ENCODE data around the gene RNF166. TPM values are rescaled to one million over a fixed set of nuclear protein-coding genes. Genes with fewer than 3 reads are reported as not detected.

RNF166 gene
- total and polyA plus RNA-seq, 2 of the 13 experiments (the other 11 are each of a cell fraction or from before 2014, with no cell fraction given) = 21.4 to 23.0 TPM

DNA sequence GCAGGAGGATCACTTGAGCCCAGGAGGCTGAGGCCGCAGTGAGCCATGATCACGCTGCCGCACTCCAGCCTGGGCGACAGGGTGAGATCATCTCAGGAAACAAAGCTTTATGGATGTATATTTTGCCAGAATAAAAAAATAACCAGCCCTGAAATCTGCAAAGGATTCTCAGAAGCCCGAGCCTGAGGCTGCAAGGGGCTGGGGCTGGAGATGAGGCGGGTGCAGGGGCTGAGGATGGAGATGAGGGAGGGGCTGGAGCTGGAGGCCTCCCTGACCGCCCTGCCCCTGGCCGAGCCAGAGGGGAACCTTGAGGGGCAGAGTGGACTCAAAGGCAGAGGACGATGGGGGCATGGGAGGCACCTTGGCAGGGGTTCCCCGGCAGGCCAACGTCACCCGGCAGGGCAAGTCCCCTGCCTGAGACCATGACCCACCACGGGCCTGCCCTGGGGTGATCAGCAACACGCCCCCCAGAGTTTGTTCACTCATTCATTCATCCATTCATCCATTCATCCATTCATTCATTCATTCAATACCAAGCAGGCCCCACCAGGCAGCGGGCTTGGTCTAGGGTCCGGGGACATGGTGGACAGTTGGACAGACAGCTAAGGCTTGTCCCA lies 46.3 kb upstream of the RNF166 start:
- DNase-seq (ENCODE audit: low spot score) (no peak), FAIRE-seq (no peak), ATAC-seq (no peak)
- in situ Hi-C loops (cut with HindIII; ENCODE audit: extremely low pct_ligation_motif_present, low pct_unique_long_range_greater_than_20kb) (no loop called here), intact Hi-C loops (cut with micrococcal nuclease; ENCODE audit: unreplicated experiment) (no loop called here)
- Histone ChIP-seq H4K20me1 (ENCODE audit: insufficient read depth, low read length) (no peaks in the 10 kb centered on the region), H3K36me3 (replicated peaks in 1 of 2; ENCODE audit: control insufficient read depth in 1 of 2, insufficient read depth in 2 of 2, low read length in 2 of 2) (peaks cover 2 to 12% of the 10 kb centered on the region in 2 experiments; a peak in 3 of 5 replicates), H3K9me3 (ENCODE audit: low read length) (no peaks in the 10 kb centered on the region), H2AFZ (ENCODE audit: low read length) (no peak overlapping the region), H3K4me2 (ENCODE audit: low read depth, low read length) (no peak overlapping the region), H3K9ac (ENCODE audit: insufficient read depth, low read depth, low read length) (no peak overlapping the region), H3K4me1 (ENCODE audit: insufficient read depth, low read length) (no peaks in the 10 kb centered on the region), H3K4me3 (replicated peaks in 1 of 3; ENCODE audit: insufficient read depth in 1 of 3, low read depth in 2 of 3, low read length in 3 of 3) (no peak overlapping the region), H3K79me2 (ENCODE audit: insufficient read depth, low read length) (peaks cover 7% of the 10 kb centered on the region), H3K27me3 (ENCODE audit: control insufficient read depth in 1 of 2, insufficient read depth in 2 of 2, low read length in 2 of 2) (no peaks in the 10 kb centered on the region), H3K27ac (ENCODE audit: extremely low read length, insufficient read depth, low read length) (no peak overlapping the region)
- ChIA-PET POLR2A (no interaction called here), CTCF (ENCODE audit: low intra/inter-chr PET ratio, low total read pairs) (no interaction called here)
- 95% methylated on average over 16 of the region's 16 CpGs for WGBS (ENCODE audit: low lambda C conversion rate)
- TF ChIP-seq RARA (CRISPR knock-in tag; IDR thresholded peaks at IDR 0.05) (no peak), RBM22 (optimal IDR thresholded peaks at IDR 0.05; ENCODE audit: low read length) (peak; percentile 64), ZNF773 (CRISPR knock-in tag; IDR thresholded peaks at IDR 0.05; ENCODE audit: borderline replicate concordance) (no peak)
- no TSS peak for BruUV-seq (replicated peaks)

DNA sequence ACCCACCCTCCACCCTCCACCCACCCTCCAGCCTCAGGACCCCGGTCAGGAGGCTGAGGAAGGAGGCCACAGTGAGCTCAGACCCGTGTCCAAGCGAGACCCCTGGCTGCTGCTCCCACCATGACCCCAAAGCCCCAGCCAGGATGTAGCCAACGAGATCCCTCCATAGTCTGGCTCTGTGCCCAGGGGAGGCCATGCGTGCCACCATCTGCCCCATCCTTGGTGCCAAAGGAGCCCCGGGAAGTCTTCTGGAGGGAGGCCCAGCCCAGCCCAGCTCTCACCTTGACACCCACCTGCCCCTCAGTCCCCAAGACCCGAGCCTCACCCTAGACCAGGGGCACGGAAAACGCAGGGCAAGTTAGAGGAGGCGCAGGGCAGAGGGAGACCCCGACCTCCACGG lies 44.6 kb upstream of the RNF166 start:
- Histone ChIP-seq H2AFZ (ENCODE audit: low read length) (no peak overlapping the region), H3K9ac (ENCODE audit: insufficient read depth, low read depth, low read length) (no peak overlapping the region), H3K4me2 (ENCODE audit: low read depth, low read length) (no peak overlapping the region), H3K79me2 (ENCODE audit: insufficient read depth, low read length) (peaks cover 7% of the 10 kb centered on the region), H3K9me3 (ENCODE audit: low read length) (no peaks in the 10 kb centered on the region), H3K4me1 (ENCODE audit: insufficient read depth, low read length) (no peaks in the 10 kb centered on the region), H3K4me3 (replicated peaks in 1 of 3; ENCODE audit: insufficient read depth in 1 of 3, low read depth in 2 of 3, low read length in 3 of 3) (no peak overlapping the region), H4K20me1 (ENCODE audit: insufficient read depth, low read length) (no peaks in the 10 kb centered on the region), H3K36me3 (replicated peaks in 1 of 2; ENCODE audit: control insufficient read depth in 1 of 2, insufficient read depth in 2 of 2, low read length in 2 of 2) (peaks cover 2 to 12% of the 10 kb centered on the region in 2 experiments; a peak in 3 of 5 replicates), H3K27me3 (ENCODE audit: control insufficient read depth in 1 of 2, insufficient read depth in 2 of 2, low read length in 2 of 2) (no peaks in the 10 kb centered on the region), H3K27ac (ENCODE audit: extremely low read length, insufficient read depth, low read length) (no peak overlapping the region)
- TF ChIP-seq HNRNPL (IDR thresholded peaks at IDR 0.05; ENCODE audit: low read depth, low read length) = 0 out of 2 replicates have a peak, but pooled peaks have one; percentile 25
- TF ChIP-seq, protein P1, sequence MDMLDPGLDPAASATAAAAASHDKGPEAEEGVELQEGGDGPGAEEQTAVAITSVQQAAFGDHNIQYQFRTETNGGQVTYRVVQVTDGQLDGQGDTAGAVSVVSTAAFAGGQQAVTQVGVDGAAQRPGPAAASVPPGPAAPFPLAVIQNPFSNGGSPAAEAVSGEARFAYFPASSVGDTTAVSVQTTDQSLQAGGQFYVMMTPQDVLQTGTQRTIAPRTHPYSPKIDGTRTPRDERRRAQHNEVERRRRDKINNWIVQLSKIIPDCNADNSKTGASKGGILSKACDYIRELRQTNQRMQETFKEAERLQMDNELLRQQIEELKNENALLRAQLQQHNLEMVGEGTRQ (IDR thresholded peaks at IDR 0.05; ENCODE audit: low read depth, low read length) = no peak
- TF ChIP-seq, protein P1 (CRISPR knock-in tag; IDR thresholded peaks at IDR 0.05; ENCODE audit: borderline replicate concordance) = no peak
- TF ChIP-seq, protein P2, sequence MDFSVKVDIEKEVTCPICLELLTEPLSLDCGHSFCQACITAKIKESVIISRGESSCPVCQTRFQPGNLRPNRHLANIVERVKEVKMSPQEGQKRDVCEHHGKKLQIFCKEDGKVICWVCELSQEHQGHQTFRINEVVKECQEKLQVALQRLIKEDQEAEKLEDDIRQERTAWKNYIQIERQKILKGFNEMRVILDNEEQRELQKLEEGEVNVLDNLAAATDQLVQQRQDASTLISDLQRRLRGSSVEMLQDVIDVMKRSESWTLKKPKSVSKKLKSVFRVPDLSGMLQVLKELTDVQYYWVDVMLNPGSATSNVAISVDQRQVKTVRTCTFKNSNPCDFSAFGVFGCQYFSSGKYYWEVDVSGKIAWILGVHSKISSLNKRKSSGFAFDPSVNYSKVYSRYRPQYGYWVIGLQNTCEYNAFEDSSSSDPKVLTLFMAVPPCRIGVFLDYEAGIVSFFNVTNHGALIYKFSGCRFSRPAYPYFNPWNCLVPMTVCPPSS (IDR thresholded peaks at IDR 0.05) = no peak
- TF ChIP-seq CEBPG (CRISPR knock-in tag; IDR thresholded peaks at IDR 0.05) = no peak
- 0 out of 2 replicates have a peak, but pooled peaks have one; percentile 69 for TF ChIP-seq PCBP1 (IDR thresholded peaks at IDR 0.05; ENCODE audit: borderline replicate concordance, low read depth, low read length)
- in situ Hi-C loops (cut with HindIII; ENCODE audit: extremely low pct_ligation_motif_present, low pct_unique_long_range_greater_than_20kb) = no loop called here
- no peak for DNase-seq (ENCODE audit: low spot score)
- 97% methylated on average over 5 of the region's 12 CpGs for WGBS (ENCODE audit: low lambda C conversion rate)
- POLR2A ChIA-PET = no interaction called here
- CTCF ChIA-PET (ENCODE audit: low intra/inter-chr PET ratio, low total read pairs) = no interaction called here
- no peak for FAIRE-seq
- no peak for ATAC-seq
- intact Hi-C loops (cut with micrococcal nuclease; ENCODE audit: unreplicated experiment) = no loop called here
- BruUV-seq (replicated peaks) = no TSS peak
